GM23248 (cell line): ENCODE data around the gene KRTAP2-2. TPM values are rescaled to one million over a fixed set of nuclear protein-coding genes. Genes with fewer than 3 reads are reported as not detected.
"Not testable (repeated sequence)": the region's sequence is repeated elsewhere in the genome, so short reads cannot be mapped to it uniquely, and the experiment has no call there.

Source experiments
- DNase-seq: peaks from one replicate; pipeline ENCODE4 v3.0.0-alpha.2; 2015
- H2AFZ ChIP-seq: fragments of 200-600 bp; sonication (generic); 2 replicates; pipeline ENCODE4 v1.6.1; 2016; ENCODE audit warnings: antibody characterized with exemption
- H3F3A ChIP-seq: fragments of 200-600 bp; sonication (generic); 2 replicates; pipeline ENCODE4 v1.6.1; 2016; ENCODE audit warnings: mild to moderate bottlenecking, antibody characterized with exemption, mixed run types; ENCODE audit not compliant: insufficient read depth
- H3K27ac ChIP-seq: fragments of 200-600 bp; sonication (generic); 2 replicates; pipeline ENCODE4 v1.5.1; 2016; ENCODE audit warnings: mild to moderate bottlenecking
- H3K27me3 ChIP-seq: fragments of 200-600 bp; sonication (generic); replicated peaks from 2 replicates; pipeline ENCODE4 v1.6.1; 2016; ENCODE audit warnings: mild to moderate bottlenecking; ENCODE audit not compliant: insufficient read depth
- H3K36me3 ChIP-seq: fragments of 200-600 bp; sonication (generic); 2 replicates; pipeline ENCODE4 v1.6.1; 2016; ENCODE audit warnings: low read depth, mild to moderate bottlenecking
- H3K4me1 ChIP-seq: fragments of 200-600 bp; sonication (generic); 2 replicates; pipeline ENCODE4 v1.6.1; 2016; ENCODE audit warnings: mild to moderate bottlenecking; ENCODE audit not compliant: insufficient read depth
- H3K4me2 ChIP-seq: fragments of 200-600 bp; sonication (generic); one replicate; pipeline ENCODE4 v1.6.1; 2016; ENCODE audit warnings: mild to moderate bottlenecking; ENCODE audit not compliant: unreplicated experiment
- H3K4me3 ChIP-seq: fragments of 200-600 bp; sonication (generic); 2 replicates; pipeline ENCODE4 v1.5.1; 2016; ENCODE audit warnings: mild to moderate bottlenecking
- H3K79me2 ChIP-seq: fragments of 200-600 bp; sonication (generic); 2 replicates; pipeline ENCODE4 v1.6.1; 2016; ENCODE audit warnings: mild to moderate bottlenecking; ENCODE audit not compliant: insufficient read depth
- H3K9ac ChIP-seq: fragments of 200-600 bp; sonication (generic); 2 replicates; pipeline ENCODE4 v1.6.1; 2016; ENCODE audit warnings: mild to moderate bottlenecking
- H3K9me2 ChIP-seq: fragments of 200-600 bp; sonication (generic); 2 replicates; pipeline ENCODE4 v1.6.1; 2016; ENCODE audit warnings: mixed run types, mild to moderate bottlenecking, moderate library complexity; ENCODE audit not compliant: insufficient read depth
- H3K9me3 ChIP-seq: fragments of 200-600 bp; sonication (generic); one replicate; pipeline ENCODE4 v1.6.1; 2017; ENCODE audit warnings: low read depth
- H4K20me1 ChIP-seq: fragments of 200-600 bp; sonication (generic); 2 replicates; pipeline ENCODE4 v1.6.0; 2016; ENCODE audit not compliant: insufficient read depth
- EZH2 ChIP-seq: fragments of 200-600 bp; sonication (generic); IDR thresholded peaks from 2 replicates; pipeline ENCODE4 v1.6.1; 2018; ENCODE audit warnings: antibody characterized with exemption, mild to moderate bottlenecking; ENCODE audit not compliant: insufficient read depth, poor library complexity, severe bottlenecking
- EZH2phosphoT487 ChIP-seq: fragments of 200-600 bp; sonication (generic); IDR thresholded peaks from 2 replicates; pipeline ENCODE4 v1.6.1; 2018; ENCODE audit warnings: antibody characterized with exemption, moderate library complexity, mild to moderate bottlenecking, low read depth; ENCODE audit not compliant: insufficient read depth
- WGBS, 2 experiments: methylation state at CpG; one replicate each; pipeline ENCODE4 v1.1.6; 2015 to 2017; ENCODE audit warnings: low lambda C conversion rate in 2 of 2, low coverage in 1 of 2; ENCODE audit errors: missing lambda C conversion rate in 2 of 2; 5-methylcytosine and 5-hydroxymethylcytosine counted together
- in situ Hi-C: fragments of 300-500 bp; cut with MboI; formaldehyde crosslinking; loops from 2 replicates; pipeline ENCODE4 v1.15.0; 2020
- polyA plus RNA-seq: library from polyadenylated mRNA; unstranded; fragments of >200 nt; fragmentation: Nextera tagmentation; extraction: Ambion mirVana; gene quantifications from 2 replicates; pipeline ENCODE4 v1.2.1, GENCODE V29; 2016
- total RNA-seq: library from RNA; depleted of rRNA; stranded (reverse); fragments of >200 nt; shearing (Covaris generic); gene quantifications from 2 replicates; pipeline ENCODE4 v1.2.3, GENCODE V29; 2014

The KRTAP2-2 gene
- total and polyA plus RNA-seq, 2 experiments from 2014 or later: 0.74 TPM; not detected in 1

GRCh38 chr17:41071606-41072360 is 16.8 kb upstream of the KRTAP2-2 start:
- no peak overlapping the region for H3K4me3 ChIP-seq
- no peak overlapping the region for H3K4me2 ChIP-seq
- in situ Hi-C loops: no loop called here
- H3K9me3 ChIP-seq: no peaks in the 10 kb centered on the region
- 98 to 99% methylated on average over 5 of the region's 5 CpGs for WGBS, 2 experiments
- peaks cover 9% of the 10 kb centered on the region for H3F3A ChIP-seq
- H3K36me3 ChIP-seq: no peaks in the 10 kb centered on the region
- no peaks in the 10 kb centered on the region for H3K27me3 ChIP-seq
- DNase-seq: no peak
- no peaks in the 10 kb centered on the region for H3K9me2 ChIP-seq
- H3K4me1 ChIP-seq: peaks cover 10% of the 10 kb centered on the region
- no peak overlapping the region for H2AFZ ChIP-seq
- no peak for TF ChIP-seq EZH2
- TF ChIP-seq EZH2phosphoT487: no peak
- H3K9ac ChIP-seq: no peak overlapping the region
- H3K27ac ChIP-seq: no peak overlapping the region
- H4K20me1 ChIP-seq: no peaks in the 10 kb centered on the region
- no peaks in the 10 kb centered on the region for H3K79me2 ChIP-seq

GRCh38 chr17:41069031-41069430 is 14.0 kb upstream of the KRTAP2-2 start:
- no peaks in the 10 kb centered on the region for H3K9me3 ChIP-seq
- H3K4me3 ChIP-seq: no peak overlapping the region
- WGBS, 2 experiments: 95 to 96% methylated on average over 3 of the region's 3 CpGs
- DNase-seq: no peak
- in situ Hi-C loops: no loop called here
- no peak for TF ChIP-seq EZH2phosphoT487
- no peak for TF ChIP-seq EZH2
- no peak overlapping the region for H3K9ac ChIP-seq
- H3K4me2 ChIP-seq: no peak overlapping the region
- H4K20me1 ChIP-seq: no peaks in the 10 kb centered on the region
- H3K4me1 ChIP-seq: peaks cover 21% of the 10 kb centered on the region
- no peaks in the 10 kb centered on the region for H3K36me3 ChIP-seq
- no peaks in the 10 kb centered on the region for H3K27me3 ChIP-seq
- H3K79me2 ChIP-seq: no peaks in the 10 kb centered on the region
- H3F3A ChIP-seq: peaks cover 26% of the 10 kb centered on the region
- no peak overlapping the region for H2AFZ ChIP-seq
- H3K27ac ChIP-seq: no peak overlapping the region
- no peaks in the 10 kb centered on the region for H3K9me2 ChIP-seq

GRCh38 chr17:41067281-41067680 is 12.3 kb upstream of the KRTAP2-2 start:
- Histone ChIP-seq H3K27ac (peak overlapping the region; percentile 65), H3F3A (peaks cover 43% of the 10 kb centered on the region), H3K27me3 (no peaks in the 10 kb centered on the region), H3K4me3 (no peak overlapping the region), H4K20me1 (no peaks in the 10 kb centered on the region), H3K4me2 (peak overlapping the region; percentile 4), H3K9me3 (no peaks in the 10 kb centered on the region), H3K9me2 (no peaks in the 10 kb centered on the region), H3K79me2 (no peaks in the 10 kb centered on the region), H3K9ac (no peak overlapping the region), H2AFZ (no peak overlapping the region), H3K4me1 (peaks cover 34% of the 10 kb centered on the region), H3K36me3 (no peaks in the 10 kb centered on the region)
- in situ Hi-C loops: no loop called here
- peak; percentile 31 for DNase-seq
- TF ChIP-seq EZH2phosphoT487 (no peak), EZH2 (no peak)

- Histone ChIP-seq H3K9me2 (no peaks in the 10 kb centered on the region), H3K9ac (0 out of 2 replicates have a peak within 1 kb of the TSS, but pooled peaks have one; percentile 1), H3K79me2 (no peaks in the 10 kb centered on the region), H3K4me2 (no peak within 1 kb of the TSS), H3K9me3 (no peaks in the 10 kb centered on the region), H3F3A (peaks cover 56% of the 10 kb centered on the region), H4K20me1 (no peaks in the 10 kb centered on the region), H2AFZ (no peak within 1 kb of the TSS), H3K27me3 (no peaks in the 10 kb centered on the region), H3K4me3 (no peak within 1 kb of the TSS), H3K36me3 (no peaks in the 10 kb centered on the region), H3K4me1 (peaks cover 47% of the 10 kb centered on the region), H3K27ac (peak within 1 kb of the TSS; percentile 65)
- 53 to 56% methylated on average over 5 to 6 of the region's 6 CpGs for WGBS, 2 experiments
- in situ Hi-C loops: no loop called here
- TF ChIP-seq EZH2: no peak
- TF ChIP-seq EZH2phosphoT487: no peak
- peak; percentile 90 for DNase-seq
These were observed 11.0 kb upstream of the KRTAP2-2 start, which contains the start of gene KRTAP2-4 for GRCh38 chr17:41065829-41066624. Gene KRTAP2-4, minus strand, starts transcription at chr17:41065879. Its CDS starts 34 bp downstream, at chr17:41065845.

- H2AFZ ChIP-seq, H3K27ac ChIP-seq, in situ Hi-C loops, H3K9ac ChIP-seq, H3K9me2 ChIP-seq, H3K36me3 ChIP-seq, DNase-seq, H3K27me3 ChIP-seq, H3K79me2 ChIP-seq, H3K4me3 ChIP-seq, H3K4me2 ChIP-seq, H4K20me1 ChIP-seq, H3K9me3 ChIP-seq: not testable (repeated sequence)
- 82 to 86% methylated on average over 6 to 7 of the region's 16 CpGs for WGBS, 2 experiments
- peaks cover 56% of the 10 kb centered on the region for H3K4me1 ChIP-seq
- H3F3A ChIP-seq: peaks cover 65% of the 10 kb centered on the region
These were observed 10.1 kb upstream of the KRTAP2-2 start for GRCh38 chr17:41065016-41065689.
